Epidermal melanocyte (primary cell): ENCODE data around the gene PXMP4.

ENCODE experiments used
- DNase-seq: peaks from one replicate; pipeline ENCODE4 v3.0.0; 2011; ENCODE audit warnings: low spot score; ENCODE audit not compliant: insufficient read length

Gene PXMP4

DNA sequence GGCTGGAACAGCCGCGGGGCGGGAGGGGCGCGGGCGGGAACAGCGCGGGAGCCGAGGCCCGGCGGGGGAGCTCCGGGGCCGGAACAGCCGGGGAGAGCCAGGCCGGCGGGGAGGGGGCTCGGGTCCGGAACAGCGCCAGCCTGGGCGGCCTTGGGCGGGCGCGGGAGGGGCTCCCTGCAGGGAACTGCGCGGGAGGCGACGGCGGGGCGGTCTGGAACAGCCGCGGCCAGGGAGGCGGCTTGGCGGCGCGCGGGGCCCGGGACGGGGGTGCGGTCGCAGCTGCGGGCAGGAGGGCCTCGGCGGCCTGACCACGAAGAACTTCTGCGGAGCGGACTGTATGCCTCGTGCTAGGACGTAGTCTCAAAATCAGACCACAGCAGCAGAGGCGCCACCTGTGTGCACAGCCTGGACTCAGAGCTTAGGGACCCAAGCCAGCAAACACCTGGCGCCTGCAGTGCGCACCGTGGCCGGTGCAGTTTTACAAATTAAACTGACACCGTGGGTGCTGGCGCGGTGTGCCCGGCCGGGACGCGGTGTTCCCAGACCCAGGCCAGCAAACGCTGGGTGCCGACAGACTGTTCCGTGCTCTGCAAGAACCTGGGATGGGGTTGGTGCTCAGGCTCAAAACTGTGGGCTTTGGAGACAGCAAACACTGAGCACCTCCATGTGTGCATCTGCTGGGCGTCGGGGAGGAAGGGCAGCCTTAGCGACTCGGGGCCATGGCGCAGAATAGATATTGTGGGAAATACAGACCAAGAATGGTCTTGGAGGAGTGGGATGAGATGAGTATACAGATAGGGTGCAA, 12.3 kb upstream of the PXMP4 start:
- no peak for DNase-seq

DNA sequence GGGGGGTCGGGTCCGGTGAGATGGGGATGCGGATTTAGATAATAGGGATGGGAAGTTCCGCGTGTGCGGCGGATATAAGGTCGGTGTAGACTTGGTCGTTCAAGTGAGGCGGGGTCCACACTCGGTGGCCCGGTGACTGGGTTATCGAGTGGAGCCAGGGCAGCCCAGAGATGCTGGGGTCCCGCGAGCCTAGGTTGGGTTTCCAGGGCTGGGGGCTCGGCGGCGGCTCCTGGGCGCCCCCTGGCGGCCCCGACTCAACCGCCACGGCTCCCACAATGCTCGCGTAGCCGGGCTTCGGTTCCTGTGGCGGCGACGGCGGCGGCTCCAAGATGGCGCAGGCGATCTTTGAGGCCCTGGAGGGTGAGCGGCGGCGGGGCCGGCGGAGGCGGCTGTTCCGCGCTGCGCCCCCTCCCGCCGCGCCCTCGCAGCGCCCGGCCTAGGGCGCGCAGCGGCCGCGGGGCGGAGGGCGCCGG, 11.6 kb upstream of the PXMP4 start, which contains the start of gene ZNF341:
Gene ZNF341, plus strand, starts transcription at position 304 of the 473 bp plus-strand sequence. Its CDS starts 26 bp downstream, at position 330.
- DNase-seq = peak; percentile 20

GRCh38 chr20:33730946-33731692, 11.0 kb upstream of the PXMP4 start:
- DNase-seq = no peak

DNA sequence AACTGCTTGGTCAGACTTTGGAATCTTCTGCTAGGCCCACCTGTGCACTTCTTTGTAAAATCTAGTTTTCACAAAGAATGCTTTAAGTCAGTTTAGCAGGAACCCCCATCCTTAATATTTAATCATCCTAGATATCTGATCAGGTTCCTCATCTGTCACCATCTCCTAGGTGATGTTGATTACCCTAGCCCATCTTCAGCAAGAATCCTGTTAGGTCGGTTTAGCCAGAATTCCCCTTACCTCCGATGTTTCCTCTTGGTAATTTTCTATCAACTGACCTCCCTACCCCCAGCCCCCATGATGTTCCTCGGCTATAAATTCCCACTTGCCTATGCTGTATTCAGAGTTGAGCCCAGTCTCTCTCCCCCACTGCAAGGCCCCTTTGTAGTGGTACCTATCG, 9.0 kb upstream of the PXMP4 start:
- DNase-seq = no peak

DNA sequence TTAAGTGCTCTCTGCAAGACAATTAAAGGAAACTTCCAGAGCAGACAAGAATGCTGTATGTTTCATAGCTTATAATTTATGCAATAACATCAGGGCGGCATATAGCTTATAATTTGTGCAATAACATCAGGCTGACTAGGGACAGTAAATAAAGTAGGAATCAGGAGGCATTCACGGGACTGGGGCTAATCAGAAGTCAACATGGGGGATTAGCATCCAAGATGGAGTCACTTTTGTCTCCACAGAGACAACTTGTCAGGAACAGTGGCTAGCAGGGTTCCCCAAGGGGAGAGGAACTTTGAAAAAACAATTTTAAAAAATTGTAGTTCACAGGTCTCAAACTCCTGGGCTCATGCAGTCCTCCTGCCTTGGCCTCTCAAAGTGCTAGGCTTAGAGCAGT, 8.4 kb upstream of the PXMP4 start:
- DNase-seq = no peak

DNA sequence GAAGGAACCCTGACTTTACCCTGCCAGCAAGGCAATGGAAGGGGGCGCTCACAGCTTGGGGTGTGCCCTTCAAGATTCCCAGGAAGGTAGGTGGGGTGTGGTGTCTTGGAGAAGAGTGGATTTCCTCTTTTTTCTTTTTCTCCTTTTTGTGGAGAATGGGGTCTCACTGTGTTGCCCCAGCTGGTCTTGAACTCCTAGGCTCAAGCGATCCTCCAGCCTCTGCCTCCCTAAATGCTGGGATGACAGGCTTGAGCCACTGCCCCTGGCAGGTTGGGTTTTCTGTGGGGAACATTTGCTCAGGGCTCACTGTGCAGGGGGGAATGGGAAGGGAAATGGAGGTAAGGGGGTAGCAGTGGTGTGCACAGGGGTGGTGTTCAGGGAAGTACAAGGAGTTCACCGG, 7.7 kb upstream of the PXMP4 start:
- DNase-seq = no peak

- DNase-seq = no peak
Observed at GRCh38 chr20:33727115-33727479, 7.0 kb upstream of the PXMP4 start.

DNA sequence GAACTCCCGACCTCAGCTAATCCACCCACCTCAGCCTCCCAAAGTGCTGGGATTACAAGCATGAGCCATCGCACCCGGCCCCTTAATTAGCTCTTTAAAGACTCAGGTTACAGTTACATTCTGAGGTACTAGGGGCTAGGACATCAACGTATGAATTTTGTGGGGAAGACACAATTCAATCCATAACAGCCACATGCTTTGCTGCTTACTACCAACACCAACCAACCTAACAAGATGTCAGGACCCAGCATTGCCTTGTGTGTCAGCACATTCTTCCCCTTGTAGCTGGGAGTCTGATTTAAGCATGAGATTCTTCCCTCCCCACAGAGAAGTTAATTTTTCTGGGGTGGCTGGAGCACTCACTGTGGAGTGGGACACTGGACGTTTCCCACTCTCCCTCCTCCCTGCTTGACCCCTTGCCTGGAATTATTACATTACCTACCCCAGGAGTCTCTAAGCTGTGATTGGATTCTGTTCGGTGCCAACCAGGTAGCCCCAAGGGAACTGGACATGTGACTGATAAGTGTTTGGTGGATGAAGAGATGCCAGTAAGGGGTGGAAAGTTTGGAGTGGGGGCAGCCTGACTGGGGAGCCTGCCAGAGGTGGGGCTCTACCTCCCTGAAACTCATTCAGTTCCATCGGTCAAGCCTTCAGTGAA, 5.6 kb upstream of the PXMP4 start:
- DNase-seq = no peak

GRCh38 chr20:33724439-33725094, 4.5 kb upstream of the PXMP4 start:
- no peak for DNase-seq

DNA sequence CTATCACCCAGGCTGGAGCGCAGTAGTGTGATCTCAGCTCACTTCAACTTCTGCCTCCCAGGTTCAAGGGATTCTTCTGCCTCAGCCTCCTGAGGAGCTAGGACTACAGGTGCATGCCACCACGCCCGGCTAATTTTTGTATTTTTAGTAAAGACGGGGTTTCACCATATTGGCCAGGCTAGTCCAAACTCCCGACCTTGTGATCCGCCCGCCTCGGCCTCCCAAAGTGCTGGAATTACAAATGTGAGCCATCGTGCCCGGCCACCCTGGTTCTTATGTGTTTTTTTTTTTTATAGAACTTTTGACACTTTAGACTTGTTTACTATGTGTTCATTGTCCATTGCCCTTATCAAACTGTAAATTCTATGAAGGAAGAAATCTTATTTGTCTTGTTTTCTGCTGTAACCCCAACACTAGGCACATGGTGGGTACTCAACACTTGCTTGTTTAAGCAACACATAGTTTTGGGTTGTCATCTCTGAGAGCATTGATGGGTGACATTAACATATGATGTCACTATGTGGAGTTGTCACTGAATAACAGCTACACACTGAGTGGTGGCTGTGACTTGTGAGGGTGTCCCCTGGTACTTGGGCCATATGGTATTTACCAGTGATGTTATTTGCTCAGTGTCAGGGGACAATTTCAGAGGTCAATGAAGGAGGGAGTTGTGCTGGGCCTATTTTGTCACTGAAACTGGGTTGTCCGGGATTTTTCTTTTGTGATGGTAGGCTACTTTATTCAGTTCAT, 1.5 kb upstream of the PXMP4 start:
- DNase-seq = no peak

GRCh38 chr20:33719277-33719988, 677 bp downstream of the PXMP4 start:
- DNase-seq = no peak

- DNase-seq = no peak
Observed at GRCh38 chr20:33716498-33716897, 3.6 kb downstream of the PXMP4 start.

DNA sequence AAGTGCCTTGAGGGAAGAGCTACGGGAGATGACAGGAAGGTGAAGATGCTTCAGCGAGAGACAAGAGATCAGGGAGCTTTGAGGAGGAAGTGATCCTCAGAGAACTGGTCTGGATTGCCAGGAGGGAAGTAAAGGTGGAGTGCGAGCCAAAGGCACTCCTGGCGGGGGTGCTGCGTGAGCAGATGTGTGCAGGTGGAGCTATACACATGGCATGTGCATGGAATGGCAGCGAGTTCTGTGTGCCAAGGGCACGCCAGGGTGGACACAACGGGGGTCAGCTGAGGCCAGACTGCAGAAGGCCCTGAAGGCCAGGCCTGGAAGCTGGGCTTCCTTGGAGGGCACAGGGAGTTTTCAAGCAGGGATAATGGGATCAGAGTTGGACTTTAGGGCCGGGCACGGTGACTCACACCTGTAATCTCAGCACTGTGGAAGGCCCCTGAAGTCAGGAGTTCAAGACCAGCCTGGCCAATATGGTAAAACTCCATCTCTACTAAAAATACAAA, 6.2 kb downstream of the PXMP4 start:
- DNase-seq = no peak

DNA sequence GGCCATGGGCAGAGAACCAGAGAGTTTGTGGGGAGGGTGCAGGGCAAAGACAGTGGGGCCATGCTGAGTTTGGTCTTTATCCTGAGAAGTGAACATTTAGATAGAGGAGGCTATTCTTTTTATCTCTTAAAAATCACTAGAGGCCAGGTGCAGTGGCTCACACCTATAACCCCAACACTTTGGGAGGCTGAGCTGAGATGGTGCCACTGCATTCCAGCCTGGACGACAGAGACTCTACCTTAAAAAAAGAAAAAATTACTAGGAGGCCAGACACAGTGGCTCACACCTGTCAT, 8.7 kb downstream of the PXMP4 start:
- DNase-seq = no peak

DNA sequence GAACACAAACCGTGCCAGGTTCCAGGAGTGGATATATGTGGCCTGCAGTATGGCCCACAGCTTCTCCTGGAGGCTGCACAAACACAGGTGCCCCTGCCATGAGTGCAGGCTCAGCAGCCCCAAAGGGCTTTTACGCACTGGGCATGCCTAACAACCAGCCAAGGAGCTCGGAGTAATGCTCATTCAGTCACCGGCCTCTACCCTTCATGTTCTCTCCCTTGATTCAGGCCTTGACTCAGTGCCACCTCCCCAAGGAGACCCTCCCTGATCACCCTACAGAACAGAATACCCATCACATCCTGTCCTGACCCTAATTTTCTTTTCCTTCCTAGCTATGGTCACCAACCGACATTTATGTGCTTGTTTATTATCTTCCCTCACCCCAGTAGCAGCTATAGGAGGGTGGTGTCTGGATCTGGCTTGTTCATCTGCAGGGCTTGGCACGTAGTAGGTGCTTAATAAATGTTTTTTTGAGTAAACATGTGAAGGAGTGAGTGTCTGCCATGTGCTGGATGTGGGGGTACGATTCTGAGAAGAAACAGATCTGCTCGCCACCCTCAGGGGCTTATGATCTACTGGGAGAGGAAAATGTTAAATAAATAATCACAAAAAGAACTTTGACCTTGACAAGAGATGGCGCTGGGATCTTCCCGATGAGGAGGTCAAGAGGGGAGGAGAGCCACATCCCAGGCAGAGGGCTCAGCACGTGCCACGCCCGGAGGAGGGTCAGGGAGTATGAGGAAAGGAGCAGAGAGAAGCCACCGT, 9.2 kb downstream of the PXMP4 start:
- no peak for DNase-seq

DNA sequence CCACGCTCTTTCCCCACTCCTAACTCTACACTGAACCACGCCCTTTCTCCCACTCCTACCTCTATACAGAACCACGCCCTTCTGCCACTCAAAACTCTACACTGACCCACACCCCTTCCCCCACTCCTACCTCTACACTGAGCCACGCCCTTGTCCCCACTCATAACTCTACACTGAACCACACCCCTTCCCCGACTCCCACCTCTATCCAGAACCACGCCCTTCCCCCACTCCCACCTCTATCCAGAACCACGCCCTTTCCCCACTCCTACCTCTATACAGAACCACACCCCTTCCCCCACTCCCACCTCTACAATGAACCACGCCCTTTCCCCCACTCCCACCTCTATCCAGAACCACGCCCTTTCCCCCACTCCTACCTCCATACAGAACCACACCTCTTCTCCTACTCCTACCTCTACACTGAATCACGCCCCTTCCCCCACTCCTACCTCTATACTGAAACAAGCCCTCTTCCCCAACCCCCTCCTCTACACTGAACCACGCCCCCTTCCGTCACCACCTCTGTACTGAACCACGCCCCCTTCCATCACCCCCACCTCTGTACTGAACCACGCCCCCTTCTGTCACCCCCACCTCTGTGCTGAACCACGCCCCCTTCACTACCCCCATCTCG, 10.1 kb downstream of the PXMP4 start:
- DNase-seq = no peak

- no peak for DNase-seq
Observed at GRCh38 chr20:33709398-33709797, 10.7 kb downstream of the PXMP4 start.

GRCh38 chr20:33707668-33708067, 12.4 kb downstream of the PXMP4 start:
- no peak for DNase-seq
